ENCODE results near the gene BTBD6. TPM values are rescaled to one million over a fixed set of nuclear protein-coding genes. Genes with fewer than 3 reads are reported as not detected.
A peak's percentile ranks its signal among the peaks of the same experiment; 100 is the strongest.

The BTBD6 gene
- total RNA-seq, 1 experiment from 2014 or later = 0.26 TPM

GRCh38 chr14:105241641-105242040 is 6.7 kb upstream of the BTBD6 start:
- Histone ChIP-seq H3K4me1 (ENCODE audit: control insufficient read depth, insufficient read depth, low read length) (no peaks in the 10 kb centered on the region), H3K27me3 (ENCODE audit: control insufficient read depth, insufficient read depth, low read length) (no peaks in the 10 kb centered on the region), H3K9me3 (ENCODE audit: control insufficient read depth, insufficient read depth, low read depth, low read length) (no peaks in the 10 kb centered on the region), H3K36me3 (ENCODE audit: control insufficient read depth, insufficient read depth, low read length) (no peaks in the 10 kb centered on the region), H3K4me3 (ENCODE audit: low read depth in 2 of 2, low read length in 2 of 2) (no peak overlapping the region), H3K27ac (ENCODE audit: low read length) (no peak overlapping the region)
- intact Hi-C loops (cut with micrococcal nuclease; ENCODE audit: unreplicated experiment) = no loop called here
- ATAC-seq = no peak
- in situ Hi-C loops (cut with HindIII; ENCODE audit: low pct_unique_long_range_greater_than_20kb, low sequenced_read_pairs) = no loop called here
- no peak for DNase-seq (ENCODE audit: low read depth, low spot score)
- ChIA-PET CTCF (no interaction called here), POLR2A (no interaction called here)
- BruUV-seq (replicated peaks) = no TSS peak
- no peak for TF ChIP-seq POLR2AphosphoS5 (IDR thresholded peaks at IDR 0.05; ENCODE audit: low read depth, low read length)
- TF ChIP-seq REST (IDR thresholded peaks at IDR 0.05; ENCODE audit: insufficient read depth in 1 of 2, low read depth in 2 of 2, low read length in 1 of 2) = no peak
- no peak for TF ChIP-seq CTCF (IDR thresholded peaks at IDR 0.05)
- no peak for TF ChIP-seq TCF7L2 (IDR thresholded peaks at IDR 0.05; ENCODE audit: low read depth, low read length)
- no peak for TF ChIP-seq SIN3A (IDR thresholded peaks at IDR 0.05; ENCODE audit: borderline replicate concordance, insufficient read depth, low read depth, low read length)

- no peaks in the 10 kb centered on the region for H3K27me3 ChIP-seq (ENCODE audit: control insufficient read depth, insufficient read depth, low read length)
- ChIA-PET CTCF (no interaction called here), POLR2A (no interaction called here)
- no peaks in the 10 kb centered on the region for H3K36me3 ChIP-seq (ENCODE audit: control insufficient read depth, insufficient read depth, low read length)
- H3K4me1 ChIP-seq (ENCODE audit: control insufficient read depth, insufficient read depth, low read length) = no peaks in the 10 kb centered on the region
- intact Hi-C loops (cut with micrococcal nuclease; ENCODE audit: unreplicated experiment) (no loop called here), in situ Hi-C loops (cut with HindIII; ENCODE audit: low pct_unique_long_range_greater_than_20kb, low sequenced_read_pairs) (no loop called here)
- DNase-seq (ENCODE audit: low read depth, low spot score) (no peak), ATAC-seq (no peak)
- TF ChIP-seq TCF7L2 (IDR thresholded peaks at IDR 0.05; ENCODE audit: low read depth, low read length) = no peak
- TF ChIP-seq SIN3A (IDR thresholded peaks at IDR 0.05; ENCODE audit: borderline replicate concordance, insufficient read depth, low read depth, low read length) = no peak
- TF ChIP-seq POLR2AphosphoS5 (IDR thresholded peaks at IDR 0.05; ENCODE audit: low read depth, low read length) = no peak
- no peak for TF ChIP-seq CTCF (IDR thresholded peaks at IDR 0.05)
- no peak for TF ChIP-seq REST (IDR thresholded peaks at IDR 0.05; ENCODE audit: insufficient read depth in 1 of 2, low read depth in 2 of 2, low read length in 1 of 2)
- H3K4me3 ChIP-seq (ENCODE audit: low read depth in 2 of 2, low read length in 2 of 2) = no peak overlapping the region
- no peak overlapping the region for H3K27ac ChIP-seq (ENCODE audit: low read length)
- H3K9me3 ChIP-seq (ENCODE audit: control insufficient read depth, insufficient read depth, low read depth, low read length) = no peaks in the 10 kb centered on the region
- BruUV-seq (replicated peaks) = TSS peak; percentile 61
Observed at GRCh38 chr14:105244334-105244733, 4.0 kb upstream of the BTBD6 start.

All from Panc1 (cell line).